Thyroid gland (tissue), 4 donors: ENCODE measurements around the gene IL17D.

Experiments used
- POLR2A ChIP-seq, 2 donors: fragments of 450-650 bp; IDR thresholded peaks; one replicate each; pipeline ENCODE4 v1.6.1; 2017; ENCODE audit warnings: antibody characterized with exemption in 2 of 2, mild to moderate bottlenecking in 2 of 2, moderate library complexity in 1 of 2
- TF ChIP-seq, protein P1 (sequence below), 6 experiments: fragments of 200-600 bp in 3 of 6; fragments of 450-650 bp in 3 of 6; sonication (generic) in 3 of 6; IDR thresholded peaks; one replicate each; pipeline ENCODE4 v1.5.1; 2016 to 2019; ENCODE audit warnings: antibody characterized with exemption in 6 of 6, mild to moderate bottlenecking in 2 of 6, inconsistent platforms in 1 of 6, moderate library complexity in 1 of 6

DNA sequence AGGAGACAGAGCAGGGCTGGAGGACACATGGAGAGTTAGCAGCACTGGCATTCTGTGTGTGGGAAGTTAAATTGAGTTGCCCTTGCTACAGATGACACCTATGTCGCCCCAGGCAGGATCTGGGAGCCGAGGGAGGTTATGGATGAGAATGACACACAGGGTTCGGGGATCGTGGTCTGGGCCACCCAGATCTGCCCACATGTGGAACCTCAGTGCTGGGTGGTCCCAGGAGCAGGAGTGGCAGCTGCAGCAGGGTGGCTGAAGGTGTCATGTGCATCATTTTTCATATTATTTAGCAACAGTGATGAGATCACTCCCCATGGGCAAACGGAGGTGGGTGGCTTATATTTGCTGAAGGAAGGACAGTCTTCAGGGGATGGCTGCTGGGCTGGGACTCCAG is 3.2 kb downstream of the IL17D start:
- TF ChIP-seq, protein P1, sequence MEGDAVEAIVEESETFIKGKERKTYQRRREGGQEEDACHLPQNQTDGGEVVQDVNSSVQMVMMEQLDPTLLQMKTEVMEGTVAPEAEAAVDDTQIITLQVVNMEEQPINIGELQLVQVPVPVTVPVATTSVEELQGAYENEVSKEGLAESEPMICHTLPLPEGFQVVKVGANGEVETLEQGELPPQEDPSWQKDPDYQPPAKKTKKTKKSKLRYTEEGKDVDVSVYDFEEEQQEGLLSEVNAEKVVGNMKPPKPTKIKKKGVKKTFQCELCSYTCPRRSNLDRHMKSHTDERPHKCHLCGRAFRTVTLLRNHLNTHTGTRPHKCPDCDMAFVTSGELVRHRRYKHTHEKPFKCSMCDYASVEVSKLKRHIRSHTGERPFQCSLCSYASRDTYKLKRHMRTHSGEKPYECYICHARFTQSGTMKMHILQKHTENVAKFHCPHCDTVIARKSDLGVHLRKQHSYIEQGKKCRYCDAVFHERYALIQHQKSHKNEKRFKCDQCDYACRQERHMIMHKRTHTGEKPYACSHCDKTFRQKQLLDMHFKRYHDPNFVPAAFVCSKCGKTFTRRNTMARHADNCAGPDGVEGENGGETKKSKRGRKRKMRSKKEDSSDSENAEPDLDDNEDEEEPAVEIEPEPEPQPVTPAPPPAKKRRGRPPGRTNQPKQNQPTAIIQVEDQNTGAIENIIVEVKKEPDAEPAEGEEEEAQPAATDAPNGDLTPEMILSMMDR (IDR thresholded peaks at IDR 0.05): no peak
- no peak for TF ChIP-seq POLR2A (IDR thresholded peaks at IDR 0.05)
